ENCODE data around the gene HBS1L. TPM values are rescaled to one million over a fixed set of nuclear protein-coding genes. Genes with fewer than 3 reads are reported as not detected.

Gene HBS1L
- total RNA-seq, 1 experiment from 2014 or later = 89.4 TPM

DNA sequence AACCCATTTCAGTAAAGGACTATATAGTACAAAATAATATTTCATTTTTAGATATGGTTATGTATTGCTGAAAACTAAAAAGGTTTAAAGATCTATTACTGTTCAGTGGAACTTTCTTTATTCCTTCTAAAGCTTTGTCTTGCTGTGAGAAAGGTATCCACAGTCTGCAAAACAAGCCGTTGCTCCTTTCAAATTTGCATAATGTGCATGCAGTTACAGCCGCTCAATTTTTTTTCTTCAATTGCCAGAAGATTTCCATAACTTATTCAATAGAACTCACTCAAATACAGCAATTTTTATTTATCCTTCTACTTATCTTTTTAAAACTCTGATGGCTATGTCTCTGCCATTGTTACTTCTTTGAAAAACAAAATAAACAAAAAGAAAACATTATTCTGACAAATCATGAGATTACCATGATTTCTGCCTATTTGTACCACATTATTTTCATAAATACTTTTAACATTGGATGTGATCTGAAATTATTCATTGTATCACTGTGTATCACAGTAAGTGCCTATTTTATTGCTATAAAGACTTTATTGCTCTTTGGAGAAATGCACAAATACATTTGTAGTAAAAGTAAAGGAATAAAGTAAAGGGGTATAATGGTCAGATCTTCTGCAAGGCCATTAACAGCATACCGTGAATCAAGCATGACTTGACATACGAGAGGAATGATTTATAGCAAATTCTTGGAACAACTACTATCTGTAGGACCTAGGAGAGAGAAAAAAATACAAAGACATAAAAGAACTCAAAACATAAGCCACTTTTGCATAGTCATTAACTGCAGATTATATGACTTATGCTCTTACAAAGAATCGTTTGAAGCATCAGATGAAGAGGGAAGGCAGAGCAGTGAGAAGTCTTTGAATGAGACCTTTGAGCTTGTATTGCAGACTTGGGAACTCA is 29.6 kb upstream of the HBS1L start:
- Histone ChIP-seq H3K4me2 (ENCODE audit: low read length) (no peak overlapping the region), H3K36me3 (ENCODE audit: control insufficient read depth in 1 of 2, insufficient read depth in 2 of 2, low read length in 2 of 2) (no peaks in the 10 kb centered on the region), H3K27me3 (ENCODE audit: insufficient read depth, low read length) (no peaks in the 10 kb centered on the region), H3K9ac (ENCODE audit: low read length) (no peak overlapping the region), H3K4me1 (ENCODE audit: control insufficient read depth in 1 of 2, insufficient read depth in 2 of 2, low read length in 2 of 2) (no peaks in the 10 kb centered on the region), H3K9me2 (ENCODE audit: insufficient read depth) (no peaks in the 10 kb centered on the region), H3K79me2 (ENCODE audit: insufficient read depth, low read length) (no peaks in the 10 kb centered on the region), H4K20me1 (ENCODE audit: insufficient read depth) (no peaks in the 10 kb centered on the region), H3K27ac (ENCODE audit: low read depth, low read length) (no peak overlapping the region), H3K4me3 (replicated peaks in 1 of 2; ENCODE audit: low read depth in 1 of 2, low read length in 2 of 2) (no peak overlapping the region), H2AFZ (ENCODE audit: low read depth, low read length, poor library complexity, severe bottlenecking) (no peak overlapping the region), H3K9me3 (ENCODE audit: control insufficient read depth in 1 of 2, insufficient read depth in 1 of 2, low read depth in 1 of 2, low read length in 2 of 2) (no peaks in the 10 kb centered on the region; a peak in 1 of 4 replicates)
- ChIA-PET CTCF (no interaction called here), RAD21 (ENCODE audit: low non-redundant PET in 1 of 2, low total read pairs in 2 of 2, uncharacterized antibody in 2 of 2, unreplicated experiment in 2 of 2) (no interaction called here), POLR2A (no interaction called here)
- intact Hi-C loops (cut with micrococcal nuclease) = no loop called here
- ATAC-seq (no peak), DNase-seq (ENCODE audit: low read depth, low spot score) (no peak)
- TF ChIP-seq ZNF274 (IDR thresholded peaks at IDR 0.05; ENCODE audit: low read depth, low read length) (no peak), CEBPB (IDR thresholded peaks at IDR 0.05; ENCODE audit: low read depth) (no peak), RAD21 (IDR thresholded peaks at IDR 0.05; ENCODE audit: low read depth) (no peak)
- BruUV-seq (replicated peaks) = no TSS peak

DNA sequence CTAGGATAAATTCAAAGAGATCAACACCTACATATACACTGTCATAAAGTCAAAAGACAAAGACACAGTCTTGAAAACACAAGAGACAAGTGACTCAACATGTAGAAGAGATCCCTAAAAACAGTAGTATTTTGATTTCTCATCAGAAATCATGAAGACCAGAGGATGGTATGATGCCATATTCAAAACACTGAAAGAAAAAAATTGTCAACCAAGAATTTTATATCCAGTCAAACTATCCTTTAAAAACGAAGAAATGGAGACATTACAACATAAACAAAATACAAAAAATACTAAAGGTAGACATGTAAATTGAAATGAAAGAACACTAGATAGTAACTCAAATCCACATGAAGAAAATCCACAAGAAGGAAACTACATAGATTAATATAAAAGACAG is 27.3 kb upstream of the HBS1L start:
- Histone ChIP-seq H3K27me3 (ENCODE audit: insufficient read depth, low read length) (no peaks in the 10 kb centered on the region), H3K4me2 (ENCODE audit: low read length) (no peak overlapping the region), H3K9ac (ENCODE audit: low read length) (no peak overlapping the region), H3K4me1 (ENCODE audit: control insufficient read depth in 1 of 2, insufficient read depth in 2 of 2, low read length in 2 of 2) (no peaks in the 10 kb centered on the region), H3K36me3 (ENCODE audit: control insufficient read depth in 1 of 2, insufficient read depth in 2 of 2, low read length in 2 of 2) (no peaks in the 10 kb centered on the region), H3K9me3 (ENCODE audit: control insufficient read depth in 1 of 2, insufficient read depth in 1 of 2, low read depth in 1 of 2, low read length in 2 of 2) (no peaks in the 10 kb centered on the region; a peak in 1 of 4 replicates), H3K79me2 (ENCODE audit: insufficient read depth, low read length) (no peaks in the 10 kb centered on the region), H3K9me2 (ENCODE audit: insufficient read depth) (no peaks in the 10 kb centered on the region), H4K20me1 (ENCODE audit: insufficient read depth) (no peaks in the 10 kb centered on the region), H2AFZ (ENCODE audit: low read depth, low read length, poor library complexity, severe bottlenecking) (no peak overlapping the region), H3K27ac (ENCODE audit: low read depth, low read length) (no peak overlapping the region), H3K4me3 (replicated peaks in 1 of 2; ENCODE audit: low read depth in 1 of 2, low read length in 2 of 2) (no peak overlapping the region)
- no peak for TF ChIP-seq JUND (IDR thresholded peaks at IDR 0.05)
- ChIA-PET CTCF (no interaction called here), RAD21 (ENCODE audit: low non-redundant PET in 1 of 2, low total read pairs in 2 of 2, uncharacterized antibody in 2 of 2, unreplicated experiment in 2 of 2) (no interaction called here), POLR2A (no interaction called here)
- intact Hi-C loops (cut with micrococcal nuclease) = no loop called here
- ATAC-seq = no peak
- no peak for DNase-seq (ENCODE audit: low read depth, low spot score)
- BruUV-seq (replicated peaks) = no TSS peak
